HUES64 (cell line): ENCODE results near the gene ZNF547.

Experiments
- H3K27ac ChIP-seq: 2 replicates; pipeline ENCODE4 v1.7.0; 2013; ENCODE audit warnings: low read depth, low read length, inconsistent platforms
- H3K27me3 ChIP-seq: 2 replicates; pipeline ENCODE4 v1.6.1; 2013; ENCODE audit warnings: mild to moderate bottlenecking, low read length; ENCODE audit not compliant: insufficient read depth
- H3K36me3 ChIP-seq: 2 replicates; pipeline ENCODE4 v1.6.1; 2013; ENCODE audit warnings: mild to moderate bottlenecking, low read length; ENCODE audit not compliant: insufficient read depth
- H3K4me1 ChIP-seq: 2 replicates; pipeline ENCODE4 v1.6.1; 2013; ENCODE audit warnings: mild to moderate bottlenecking, low read length, moderate library complexity; ENCODE audit not compliant: insufficient read depth
- H3K4me3 ChIP-seq: 2 replicates; pipeline ENCODE4 v1.5.1; 2013; ENCODE audit warnings: mild to moderate bottlenecking, low read length, moderate library complexity
- H3K9ac ChIP-seq: 2 replicates; pipeline ENCODE4 v1.6.1; 2013; ENCODE audit warnings: mild to moderate bottlenecking, low read depth, low read length
- H3K9me3 ChIP-seq: 2 replicates; pipeline ENCODE4 v1.6.1; 2013; ENCODE audit warnings: low read depth, low read length; ENCODE audit not compliant: insufficient read depth
- WGBS: fragments of 150-250, 120-280 bp; methylation state at CpG from one replicate; pipeline ENCODE4 v1.1.7; 2013; ENCODE audit warnings: missing lambda C conversion rate; 5-methylcytosine and 5-hydroxymethylcytosine counted together

Gene ZNF547

DNA sequence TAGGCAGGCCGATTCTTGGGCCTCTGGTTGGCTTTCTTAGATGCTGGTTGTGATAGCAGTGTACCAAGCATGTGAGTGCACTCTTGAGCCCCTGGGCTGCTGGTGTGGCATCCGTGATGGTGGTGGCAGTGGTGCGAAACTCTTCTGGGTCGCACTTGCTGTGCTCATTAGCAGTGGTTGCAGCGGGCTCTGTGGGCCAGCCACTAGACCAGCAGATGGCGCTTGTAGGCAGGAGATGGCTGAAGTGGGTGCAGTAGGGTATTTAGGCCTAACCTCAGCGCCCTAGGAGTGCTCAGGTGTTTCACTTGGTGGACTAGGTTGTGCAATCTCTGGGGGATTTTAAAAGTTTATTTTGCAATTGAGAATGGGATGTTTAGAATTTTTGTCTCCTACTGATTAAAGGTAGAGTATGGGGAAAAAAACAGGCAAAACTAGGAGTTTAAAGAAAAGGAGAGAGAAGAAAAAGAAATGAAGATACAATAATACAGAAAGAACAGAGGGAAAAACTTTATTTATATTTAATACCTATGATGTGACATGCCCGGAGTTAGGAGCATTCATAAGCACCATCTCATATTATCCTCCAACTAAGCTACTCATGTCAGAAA is 43.3 kb downstream of the ZNF547 start:
- 13% methylated on average over 7 of the region's 8 CpGs for WGBS
- Histone ChIP-seq H3K4me1 (no peaks in the 10 kb centered on the region), H3K9me3 (peaks cover 11% of the 10 kb centered on the region)

DNA sequence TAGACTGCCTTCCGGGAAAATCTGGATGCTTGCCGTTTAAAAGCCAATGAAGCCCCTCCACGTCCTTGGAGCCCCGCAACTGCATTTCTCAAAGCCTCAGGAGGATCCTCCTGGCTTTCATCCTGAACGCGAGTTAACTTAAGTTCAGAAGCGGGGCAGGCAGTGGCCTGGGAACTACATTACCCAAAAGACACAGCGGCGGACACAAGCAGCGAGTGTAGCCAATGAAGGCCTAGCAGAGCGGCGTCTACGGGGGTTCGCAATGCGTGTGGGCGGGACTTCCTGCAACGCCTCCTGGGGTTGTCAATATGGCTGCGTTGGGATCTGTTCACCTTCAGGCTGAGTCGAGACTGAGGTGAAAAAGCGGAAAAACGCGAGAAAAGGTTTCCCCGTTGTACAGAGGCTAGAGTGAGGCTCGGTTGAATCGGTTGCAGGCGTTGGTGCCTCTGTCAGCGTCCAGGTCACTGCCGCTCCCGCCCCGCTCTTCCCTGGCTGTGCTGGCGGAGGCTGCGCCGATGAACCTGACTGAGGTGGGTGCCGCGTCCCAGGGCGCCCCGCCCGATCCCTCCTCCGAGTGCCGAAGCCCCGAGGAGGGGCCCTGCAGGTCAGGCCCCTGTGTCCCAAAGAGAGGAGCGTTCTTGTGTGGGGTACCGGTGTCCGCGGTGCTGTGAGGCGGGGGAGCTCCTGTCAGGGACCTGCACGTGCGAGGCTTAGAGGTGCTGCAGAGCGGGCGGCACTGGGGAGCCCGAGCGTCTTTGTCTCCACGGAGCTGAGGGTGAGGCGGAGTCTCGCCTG is 47.7 kb downstream of the ZNF547 start, which contains the start of gene ZNF17:
ZNF17 (plus strand) TSS at position 285 of the 795 bp plus-strand sequence. CDS start 2,455 bp downstream, outside the sequence.
- under 1% methylated on average over 55 of the region's 55 CpGs for WGBS
- H3K9me3 ChIP-seq = no peaks in the 10 kb centered on the region
- peak within 1 kb of the TSS; percentile 69 for H3K9ac ChIP-seq
- H3K36me3 ChIP-seq = peaks cover 5% of the 10 kb centered on the region; the same call in 1 of the 2 replicates
- H3K4me3 ChIP-seq = peak within 1 kb of the TSS; percentile 72
- no peak within 1 kb of the TSS for H3K27ac ChIP-seq
- H3K4me1 ChIP-seq = no peaks in the 10 kb centered on the region
- H3K27me3 ChIP-seq = no peaks in the 10 kb centered on the region

More for the DNA sequence above, 43.3 kb downstream of the ZNF547 start:
- H3K27ac ChIP-seq = no peak overlapping the region
- no peak overlapping the region for H3K9ac ChIP-seq
- H3K36me3 ChIP-seq = no peaks in the 10 kb centered on the region
- H3K27me3 ChIP-seq = no peaks in the 10 kb centered on the region
- no peak overlapping the region for H3K4me3 ChIP-seq

DNA sequence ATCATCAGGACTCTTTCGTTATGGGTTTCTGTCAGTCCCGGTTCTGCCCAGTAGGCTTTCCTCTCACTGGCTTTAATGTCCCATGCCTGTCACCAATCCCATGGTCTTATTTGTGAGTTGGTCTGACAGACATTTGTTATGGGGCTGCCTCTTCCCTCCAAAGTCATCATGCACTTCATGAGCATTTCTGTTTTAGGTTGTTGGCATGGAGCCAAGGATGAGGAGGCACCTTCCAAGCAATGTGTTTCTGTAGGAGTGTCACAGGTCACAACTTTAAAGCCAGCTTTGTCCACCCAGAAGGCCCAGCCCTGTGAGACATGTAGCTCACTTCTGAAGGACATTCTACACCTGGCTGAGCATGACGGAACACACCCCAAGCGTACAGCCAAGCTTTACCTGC is 56.1 kb downstream of the ZNF547 start:
- H3K9ac ChIP-seq = no peak overlapping the region
- 94% methylated on average over 4 of the region's 4 CpGs for WGBS
- no peaks in the 10 kb centered on the region for H3K27me3 ChIP-seq
- no peaks in the 10 kb centered on the region for H3K4me1 ChIP-seq
- peaks cover 33% of the 10 kb centered on the region for H3K36me3 ChIP-seq
- H3K27ac ChIP-seq = no peak overlapping the region
- H3K9me3 ChIP-seq = no peaks in the 10 kb centered on the region
- H3K4me3 ChIP-seq = no peak overlapping the region

DNA sequence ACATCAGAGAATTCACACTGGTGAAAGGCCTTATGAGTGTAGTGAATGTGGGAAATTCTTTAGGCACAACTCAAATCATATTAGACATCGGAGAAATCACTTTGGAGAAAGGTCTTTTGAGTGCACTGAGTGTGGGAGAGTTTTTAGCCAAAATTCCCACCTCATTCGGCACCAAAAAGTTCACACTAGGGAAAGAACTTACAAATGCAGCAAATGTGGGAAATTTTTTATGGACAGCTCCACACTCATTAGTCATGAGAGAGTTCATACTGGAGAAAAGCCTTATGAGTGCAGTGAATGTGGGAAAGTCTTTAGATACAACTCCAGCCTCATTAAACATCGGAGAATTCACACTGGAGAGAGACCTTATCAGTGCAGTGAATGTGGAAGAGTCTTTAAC is 57.7 kb downstream of the ZNF547 start:
- Histone ChIP-seq H3K9ac (no peak overlapping the region), H3K9me3 (no peaks in the 10 kb centered on the region), H3K27me3 (no peaks in the 10 kb centered on the region), H3K4me1 (no peaks in the 10 kb centered on the region), H3K27ac (no peak overlapping the region), H3K36me3 (peaks cover 33% of the 10 kb centered on the region), H3K4me3 (no peak overlapping the region)
- 100% methylated on average over 1 of the region's 3 CpGs for WGBS
